ENCODE data around the gene CD68.

Gene CD68

GRCh38 chr17:7557775-7558543 lies 21.5 kb upstream of the CD68 start:
- Histone ChIP-seq H3K36me3 (ENCODE audit: insufficient read depth, low read length) (no peaks in the 10 kb centered on the region), H3K9me3 (ENCODE audit: low read depth, low read length) (no peaks in the 10 kb centered on the region), H3K4me3 (0 out of 2 replicates have a peak overlapping the region, but pooled peaks have one; percentile 15), H3K27ac (peak overlapping the region; percentile 60), H3K9ac (ENCODE audit: insufficient read length) (peak overlapping the region; percentile 66)
- no peak for DNase-seq (ENCODE audit: low read depth, low spot score)
- no peak for TF ChIP-seq POLR2AphosphoS5 (IDR thresholded peaks at IDR 0.05; ENCODE audit: borderline replicate concordance, low read depth, low read length)
- no peak for TF ChIP-seq EZH2 (IDR thresholded peaks at IDR 0.05)
- no peak for TF ChIP-seq FOXP2 (optimal IDR thresholded peaks at IDR 0.05; ENCODE audit: control extremely low read depth, extremely low read length, insufficient read depth)

GRCh38 chr17:7558544-7559319 lies 20.7 kb upstream of the CD68 start, which contains the start of gene TNFSF13:
TNFSF13 (plus strand) TSS chr17:7558750; CDS start chr17:7559040, 290 bp downstream.
- 0 out of 2 replicates have a peak within 1 kb of the TSS, but pooled peaks have one; percentile 15 for H3K4me3 ChIP-seq
- TF ChIP-seq EZH2 (IDR thresholded peaks at IDR 0.05) (no peak), FOXP2 (optimal IDR thresholded peaks at IDR 0.05; ENCODE audit: control extremely low read depth, extremely low read length, insufficient read depth) (no peak), POLR2AphosphoS5 (IDR thresholded peaks at IDR 0.05; ENCODE audit: borderline replicate concordance, low read depth, low read length) (no peak)
- no peaks in the 10 kb centered on the region for H3K9me3 ChIP-seq (ENCODE audit: low read depth, low read length)

GRCh38 chr17:7559320-7560171 lies 19.9 kb upstream of the CD68 start:
- Histone ChIP-seq H3K4me3 (no peak overlapping the region), H3K9ac (ENCODE audit: insufficient read length) (peak overlapping the region; percentile 0), H3K27ac (0 out of 2 replicates have a peak overlapping the region, but pooled peaks have one; percentile 31), H3K36me3 (ENCODE audit: insufficient read depth, low read length) (peaks cover 12% of the 10 kb centered on the region), H3K9me3 (ENCODE audit: low read depth, low read length) (no peaks in the 10 kb centered on the region)
- no peak for DNase-seq (ENCODE audit: low read depth, low spot score)
- TF ChIP-seq POLR2AphosphoS5 (IDR thresholded peaks at IDR 0.05; ENCODE audit: borderline replicate concordance, low read depth, low read length) (no peak), FOXP2 (optimal IDR thresholded peaks at IDR 0.05; ENCODE audit: control extremely low read depth, extremely low read length, insufficient read depth) (no peak), EZH2 (IDR thresholded peaks at IDR 0.05) (no peak)

More at GRCh38 chr17:7558544-7559319, 20.7 kb upstream of the CD68 start, which contains the start of gene TNFSF13:
- DNase-seq (ENCODE audit: low read depth, low spot score): no peak
- peaks cover 4% of the 10 kb centered on the region; the same call in 1 of the 2 replicates for H3K36me3 ChIP-seq (ENCODE audit: insufficient read depth, low read length)
- H3K9ac ChIP-seq (ENCODE audit: insufficient read length): peak within 1 kb of the TSS; percentile 66
- H3K27ac ChIP-seq: peak within 1 kb of the TSS; percentile 60

DNA sequence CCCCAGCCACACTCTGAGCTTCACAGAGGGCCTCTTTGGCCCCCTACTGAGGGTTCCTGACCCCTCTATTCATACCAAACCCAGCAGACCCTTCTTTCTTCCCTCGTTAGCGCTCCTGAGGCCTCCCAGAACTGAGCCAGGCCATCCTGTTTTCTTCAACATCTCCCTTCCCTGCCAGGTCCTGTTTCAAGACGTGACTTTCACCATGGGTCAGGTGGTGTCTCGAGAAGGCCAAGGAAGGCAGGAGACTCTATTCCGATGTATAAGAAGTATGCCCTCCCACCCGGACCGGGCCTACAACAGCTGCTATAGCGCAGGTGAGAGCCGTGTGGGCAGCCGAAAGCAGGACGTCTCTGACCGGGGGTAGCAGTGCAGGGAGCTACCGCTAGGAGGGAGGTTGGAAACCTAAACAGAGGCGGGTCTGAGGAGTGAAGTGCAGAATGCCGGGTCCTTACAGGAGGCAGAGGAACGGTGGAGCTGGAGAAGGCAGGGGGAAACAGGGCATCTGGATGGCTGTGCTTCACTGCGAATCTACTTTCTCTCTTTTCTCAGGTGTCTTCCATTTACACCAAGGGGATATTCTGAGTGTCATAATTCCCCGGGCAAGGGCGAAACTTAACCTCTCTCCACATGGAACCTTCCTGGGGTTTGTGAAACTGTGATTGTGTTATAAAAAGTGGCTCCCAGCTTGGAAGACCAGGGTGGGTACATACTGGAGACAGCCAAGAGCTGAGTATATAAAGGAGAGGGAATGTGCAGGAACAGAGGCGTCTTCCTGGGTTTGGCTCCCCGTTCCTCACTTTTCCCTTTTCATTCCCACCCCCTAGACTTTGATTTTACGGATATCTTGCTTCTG lies 19.0 kb upstream of the CD68 start:
- TF ChIP-seq EZH2 (IDR thresholded peaks at IDR 0.05) (no peak), POLR2AphosphoS5 (IDR thresholded peaks at IDR 0.05; ENCODE audit: borderline replicate concordance, low read depth, low read length) (no peak), FOXP2 (optimal IDR thresholded peaks at IDR 0.05; ENCODE audit: control extremely low read depth, extremely low read length, insufficient read depth) (no peak)
- H3K27ac ChIP-seq: peak overlapping the region; percentile 63
- H3K9ac ChIP-seq (ENCODE audit: insufficient read length): peak overlapping the region; percentile 58
- no peak for DNase-seq (ENCODE audit: low read depth, low spot score)
- peak overlapping the region; percentile 98 for H3K4me3 ChIP-seq
- no peaks in the 10 kb centered on the region for H3K9me3 ChIP-seq (ENCODE audit: low read depth, low read length)
- peaks cover 21% of the 10 kb centered on the region for H3K36me3 ChIP-seq (ENCODE audit: insufficient read depth, low read length)

DNA sequence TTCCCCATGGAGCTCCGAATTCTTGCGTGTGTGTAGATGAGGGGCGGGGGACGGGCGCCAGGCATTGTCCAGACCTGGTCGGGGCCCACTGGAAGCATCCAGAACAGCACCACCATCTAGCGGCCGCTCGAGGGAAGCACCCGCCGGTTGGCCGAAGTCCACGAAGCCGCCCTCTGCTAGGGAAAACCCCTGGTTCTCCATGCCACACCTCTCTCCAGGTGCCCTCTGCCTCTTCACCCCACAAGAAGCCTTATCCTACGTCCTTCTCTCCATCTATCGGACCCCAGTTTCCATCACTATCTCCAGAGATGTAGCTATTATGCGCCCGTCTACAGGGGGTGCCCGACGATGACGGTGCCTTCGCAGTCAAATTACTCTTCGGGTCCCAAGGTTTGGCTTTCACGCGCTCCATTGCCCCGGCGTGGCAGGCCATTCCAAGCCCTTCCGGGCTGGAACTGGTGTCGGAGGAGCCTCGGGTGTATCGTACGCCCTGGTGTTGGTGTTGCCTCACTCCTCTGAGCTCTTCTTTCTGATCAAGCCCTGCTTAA lies 18.3 kb upstream of the CD68 start:
- TF ChIP-seq POLR2AphosphoS5 (IDR thresholded peaks at IDR 0.05; ENCODE audit: borderline replicate concordance, low read depth, low read length) (no peak), FOXP2 (optimal IDR thresholded peaks at IDR 0.05; ENCODE audit: control extremely low read depth, extremely low read length, insufficient read depth) (no peak), EZH2 (IDR thresholded peaks at IDR 0.05) (no peak)
- H3K36me3 ChIP-seq (ENCODE audit: insufficient read depth, low read length): peaks cover 27% of the 10 kb centered on the region
- H3K9ac ChIP-seq (ENCODE audit: insufficient read length): peak overlapping the region; percentile 95
- peak overlapping the region; percentile 91 for H3K27ac ChIP-seq
- no peaks in the 10 kb centered on the region for H3K9me3 ChIP-seq (ENCODE audit: low read depth, low read length)
- no peak for DNase-seq (ENCODE audit: low read depth, low spot score)
- H3K4me3 ChIP-seq: peak overlapping the region; percentile 98

- peaks cover 33% of the 10 kb centered on the region for H3K36me3 ChIP-seq (ENCODE audit: insufficient read depth, low read length)
- DNase-seq (ENCODE audit: low read depth, low spot score): no peak
- H3K9ac ChIP-seq (ENCODE audit: insufficient read length): peak within 1 kb of the TSS; percentile 95
- TF ChIP-seq FOXP2 (optimal IDR thresholded peaks at IDR 0.05; ENCODE audit: control extremely low read depth, extremely low read length, insufficient read depth) (no peak), EZH2 (IDR thresholded peaks at IDR 0.05) (no peak), POLR2AphosphoS5 (IDR thresholded peaks at IDR 0.05; ENCODE audit: borderline replicate concordance, low read depth, low read length) (peak; percentile 66; the same call in 1 of the 2 replicates)
- peak within 1 kb of the TSS; percentile 98 for H3K4me3 ChIP-seq
- H3K9me3 ChIP-seq (ENCODE audit: low read depth, low read length): no peaks in the 10 kb centered on the region
- H3K27ac ChIP-seq: peak within 1 kb of the TSS; percentile 91
Observed at GRCh38 chr17:7561589-7562207, 17.7 kb upstream of the CD68 start, which contains the start of gene SENP3. SENP3 (plus strand) TSS chr17:7561919; CDS start chr17:7563077, 1,158 bp downstream.

Data from SK-N-MC (cell line).